ENCODE results near the gene VPS16. TPM values are rescaled to one million over a fixed set of nuclear protein-coding genes. Genes with fewer than 3 reads are reported as not detected.

Gene VPS16
- total RNA-seq, 1 experiment from 2014 or later: 49.9 TPM

GRCh38 chr20:2815242-2815900 lies 25.2 kb upstream of the VPS16 start:
- ChIA-PET CTCF (interaction anchor here (1.1 kb wide), 1 partner anchor 37 kb away, joined by 3 read pairs; no protein-coding TSS in a partner anchor), POLR2A (ENCODE audit: unreplicated experiment) (no interaction called here)
- intact Hi-C loops (cut with micrococcal nuclease): no loop called here
- H3K79me2 ChIP-seq (ENCODE audit: low read length): no peaks in the 10 kb centered on the region
- no peak for ATAC-seq
- no peak overlapping the region for H3K4me3 ChIP-seq (ENCODE audit: low read length)
- H3K4me1 ChIP-seq (ENCODE audit: insufficient read depth, low read length): peaks cover 19% of the 10 kb centered on the region
- TF ChIP-seq CTCF (conservative IDR thresholded peaks at IDR 0.05; ENCODE audit: low read depth, low read length) (no peak), EZH2 (IDR thresholded peaks at IDR 0.05; ENCODE audit: low read length, unreplicated experiment) (no peak), EZH2phosphoT487 (IDR thresholded peaks at IDR 0.05; ENCODE audit: borderline replicate concordance, low read length) (no peak)
- no peaks in the 10 kb centered on the region for H3K9me2 ChIP-seq (replicated peaks; ENCODE audit: low read length)
- H3K9ac ChIP-seq (ENCODE audit: low read length): peak overlapping the region; percentile 26; the same call in 1 of the 2 replicates
- H2AFZ ChIP-seq (ENCODE audit: low read length): no peak overlapping the region
- BruUV-seq (replicated peaks): no TSS peak
- no peaks in the 10 kb centered on the region for H4K20me1 ChIP-seq (ENCODE audit: low read length)
- no peaks in the 10 kb centered on the region for H3K9me3 ChIP-seq (ENCODE audit: low read length)
- H3K27ac ChIP-seq (ENCODE audit: low read length): peak overlapping the region; percentile 70
- peak overlapping the region; percentile 75; the same call in 1 of the 2 replicates for H3K4me2 ChIP-seq (ENCODE audit: low read length)
- H3F3A ChIP-seq (ENCODE audit: low read length, unreplicated experiment): no peaks in the 10 kb centered on the region
- H3K36me3 ChIP-seq (ENCODE audit: low read depth, low read length): no peaks in the 10 kb centered on the region
- DNase-seq: no peak
- no peaks in the 10 kb centered on the region for H3K27me3 ChIP-seq (ENCODE audit: low read length)

DNA sequence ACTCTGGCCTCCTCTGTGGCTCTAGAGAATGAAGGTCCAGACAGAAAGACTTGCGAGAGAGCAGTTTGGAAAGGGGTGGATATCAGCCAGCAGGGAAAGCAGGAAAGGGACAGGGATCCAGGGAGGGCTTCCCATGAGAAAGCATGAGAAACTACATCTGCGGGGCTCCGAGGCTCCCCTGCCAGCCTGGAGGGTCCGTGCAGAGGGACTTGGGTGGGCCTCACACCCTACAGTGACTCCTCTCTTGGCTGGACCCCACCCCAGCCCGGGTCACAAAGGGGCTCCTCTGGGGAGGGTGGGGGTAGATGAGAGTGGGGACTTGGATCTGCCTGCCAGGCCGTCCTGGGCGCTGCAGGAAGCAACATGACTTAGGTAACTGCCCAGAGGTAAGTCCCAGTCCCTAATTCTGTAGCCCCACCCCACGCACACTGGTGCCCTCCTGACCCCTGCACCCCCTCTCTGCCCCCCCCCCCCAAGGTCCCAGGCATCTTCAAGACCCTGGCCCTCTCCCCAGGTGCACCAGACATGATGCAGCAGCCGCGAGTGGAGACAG lies 24.4 kb upstream of the VPS16 start, which contains the start of gene TMEM239:
TSS of gene TMEM239 (plus strand) at position 335 of the 553 bp plus-strand sequence. CDS start at position 526, 191 bp downstream.
- intact Hi-C loops (cut with micrococcal nuclease): no loop called here
- no peaks in the 10 kb centered on the region for H3K9me3 ChIP-seq (ENCODE audit: low read length)
- BruUV-seq (replicated peaks): no TSS peak
- H3K79me2 ChIP-seq (ENCODE audit: low read length): no peaks in the 10 kb centered on the region
- H3K4me1 ChIP-seq (ENCODE audit: insufficient read depth, low read length): peaks cover 19% of the 10 kb centered on the region
- no peak for DNase-seq
- H2AFZ ChIP-seq (ENCODE audit: low read length): no peak within 1 kb of the TSS
- H3K9ac ChIP-seq (ENCODE audit: low read length): peak within 1 kb of the TSS; percentile 26; the same call in 1 of the 2 replicates
- TF ChIP-seq EZH2phosphoT487 (IDR thresholded peaks at IDR 0.05; ENCODE audit: borderline replicate concordance, low read length) (no peak), CTCF (conservative IDR thresholded peaks at IDR 0.05; ENCODE audit: low read depth, low read length) (no peak), EZH2 (IDR thresholded peaks at IDR 0.05; ENCODE audit: low read length, unreplicated experiment) (no peak)
- H3K36me3 ChIP-seq (ENCODE audit: low read depth, low read length): no peaks in the 10 kb centered on the region
- POLR2A ChIA-PET (ENCODE audit: unreplicated experiment): no interaction called here
- no peaks in the 10 kb centered on the region for H3K9me2 ChIP-seq (replicated peaks; ENCODE audit: low read length)
- H3K27ac ChIP-seq (ENCODE audit: low read length): peak within 1 kb of the TSS; percentile 70
- H4K20me1 ChIP-seq (ENCODE audit: low read length): no peaks in the 10 kb centered on the region
- H3K4me3 ChIP-seq (ENCODE audit: low read length): no peak within 1 kb of the TSS
- H3K4me2 ChIP-seq (ENCODE audit: low read length): peak within 1 kb of the TSS; percentile 75; the same call in 1 of the 2 replicates
- no peak for ATAC-seq
- CTCF ChIA-PET: no interaction called here
- no peaks in the 10 kb centered on the region for H3K27me3 ChIP-seq (ENCODE audit: low read length)
- no peaks in the 10 kb centered on the region for H3F3A ChIP-seq (ENCODE audit: low read length, unreplicated experiment)

Data from PC-3 (cell line).